ENCODE data around the gene TXNDC11.

The TXNDC11 gene

DNA sequence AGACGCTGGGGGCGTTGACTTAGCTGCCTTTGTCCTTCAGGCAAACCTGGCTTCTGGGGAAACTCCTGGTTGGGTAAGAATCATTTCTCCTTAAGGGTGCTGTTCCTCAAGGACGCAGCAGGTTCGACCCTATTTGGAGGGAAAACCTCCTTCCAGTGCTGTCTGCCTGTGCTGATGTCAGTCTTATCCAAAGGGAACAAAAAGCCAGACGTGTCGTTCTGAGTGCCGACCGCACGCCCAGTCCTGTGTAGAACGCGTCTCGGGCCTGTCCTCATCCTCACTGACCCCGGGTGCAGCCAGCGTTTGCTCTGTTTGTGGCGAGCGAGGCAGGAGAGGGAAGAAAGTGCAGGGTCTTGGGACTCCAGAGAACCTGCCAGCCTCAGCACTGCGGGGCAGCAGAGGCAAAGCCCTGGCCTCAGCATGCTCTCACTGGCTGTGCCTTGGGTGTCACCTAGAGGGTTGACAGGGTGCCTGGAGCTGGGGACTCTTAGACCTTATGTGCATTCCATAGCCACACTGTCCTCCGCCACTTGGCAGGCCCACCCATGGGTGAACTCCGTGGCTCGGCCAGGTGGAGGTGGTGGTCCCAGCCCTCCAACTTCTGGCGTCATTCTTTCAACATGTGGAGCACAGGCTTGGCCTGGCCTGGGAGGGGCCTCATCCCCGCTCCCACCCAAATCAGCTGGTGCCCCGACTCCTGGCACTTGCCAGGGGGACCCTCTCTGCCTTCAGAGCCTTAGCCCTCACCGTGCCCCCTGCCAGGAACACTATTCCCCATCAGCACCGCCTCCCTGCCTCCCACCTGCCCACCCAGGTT, 68.4 kb downstream of the TXNDC11 start:
- no peak for DNase-seq (ENCODE audit: extremely low spot score)
- ChIA-PET POLR2A (interaction anchor here (0.5 kb wide), 1 partner anchor 61 kb away, joined by 3 read pairs; no protein-coding TSS in a partner anchor), CTCF (interaction anchor here (1.6 to 2.2 kb wide), 2 partner anchors 16 to 34 kb away, joined by 4 to 6 read pairs; no protein-coding TSS in a partner anchor)
- TF ChIP-seq, protein P1, sequence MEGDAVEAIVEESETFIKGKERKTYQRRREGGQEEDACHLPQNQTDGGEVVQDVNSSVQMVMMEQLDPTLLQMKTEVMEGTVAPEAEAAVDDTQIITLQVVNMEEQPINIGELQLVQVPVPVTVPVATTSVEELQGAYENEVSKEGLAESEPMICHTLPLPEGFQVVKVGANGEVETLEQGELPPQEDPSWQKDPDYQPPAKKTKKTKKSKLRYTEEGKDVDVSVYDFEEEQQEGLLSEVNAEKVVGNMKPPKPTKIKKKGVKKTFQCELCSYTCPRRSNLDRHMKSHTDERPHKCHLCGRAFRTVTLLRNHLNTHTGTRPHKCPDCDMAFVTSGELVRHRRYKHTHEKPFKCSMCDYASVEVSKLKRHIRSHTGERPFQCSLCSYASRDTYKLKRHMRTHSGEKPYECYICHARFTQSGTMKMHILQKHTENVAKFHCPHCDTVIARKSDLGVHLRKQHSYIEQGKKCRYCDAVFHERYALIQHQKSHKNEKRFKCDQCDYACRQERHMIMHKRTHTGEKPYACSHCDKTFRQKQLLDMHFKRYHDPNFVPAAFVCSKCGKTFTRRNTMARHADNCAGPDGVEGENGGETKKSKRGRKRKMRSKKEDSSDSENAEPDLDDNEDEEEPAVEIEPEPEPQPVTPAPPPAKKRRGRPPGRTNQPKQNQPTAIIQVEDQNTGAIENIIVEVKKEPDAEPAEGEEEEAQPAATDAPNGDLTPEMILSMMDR (IDR thresholded peaks at IDR 0.05; ENCODE audit: control extremely low read depth, extremely low read depth, low read depth, missing control alignments), result no peak

DNA sequence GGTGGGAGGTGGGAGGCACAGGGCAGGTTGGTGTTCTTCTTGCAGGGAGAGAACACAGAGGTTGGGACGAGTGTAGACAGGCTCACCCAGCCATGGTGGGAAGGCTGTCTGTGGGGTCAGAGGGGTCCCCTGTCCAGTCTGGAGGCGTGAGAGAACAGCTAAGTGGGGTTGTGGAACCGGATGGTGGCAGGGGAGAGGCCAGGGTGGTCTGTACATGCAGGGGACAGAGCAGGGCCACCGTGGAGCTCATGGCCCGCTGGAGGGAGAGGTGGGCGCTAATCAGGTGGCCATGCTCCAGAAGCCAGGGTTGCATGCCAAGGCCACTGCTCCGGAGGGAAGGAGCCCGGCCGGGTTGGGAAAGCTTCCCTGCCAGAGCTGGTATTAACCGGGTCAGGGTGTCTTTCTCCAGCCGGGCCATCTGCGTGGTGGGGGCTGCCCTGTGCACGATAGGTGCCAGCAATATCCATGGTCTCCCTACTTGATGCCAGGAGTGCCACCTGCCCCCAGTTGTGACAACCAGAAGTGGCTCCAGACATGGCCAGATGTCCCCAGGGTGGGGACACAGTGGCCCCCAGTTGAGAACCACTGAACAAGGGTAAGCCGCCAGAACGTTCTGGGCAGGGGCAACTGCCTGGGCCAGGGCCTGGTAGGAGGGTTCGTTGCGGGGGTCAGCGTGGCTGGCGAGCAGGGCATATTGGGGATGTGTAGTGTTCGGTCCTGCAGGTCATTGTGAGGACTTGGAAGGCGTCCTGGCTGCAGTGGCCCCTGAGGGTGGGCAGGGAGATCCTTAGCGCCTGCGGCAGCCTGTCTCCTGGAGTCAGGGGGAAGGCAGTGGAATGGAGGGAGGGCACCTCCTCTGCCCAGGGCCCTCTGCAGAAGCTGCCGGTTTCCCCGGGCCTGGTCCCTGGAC, 69.3 kb downstream of the TXNDC11 start:
- TF ChIP-seq, protein P1 (IDR thresholded peaks at IDR 0.05; ENCODE audit: control extremely low read depth, extremely low read depth, low read depth, missing control alignments), result no peak
- ChIA-PET CTCF (interaction anchor here (1.0 kb wide), 1 partner anchor 16 kb away, joined by 3 read pairs; no protein-coding TSS in a partner anchor), POLR2A (no interaction called here)
- no peak for DNase-seq (ENCODE audit: extremely low spot score)

DNA sequence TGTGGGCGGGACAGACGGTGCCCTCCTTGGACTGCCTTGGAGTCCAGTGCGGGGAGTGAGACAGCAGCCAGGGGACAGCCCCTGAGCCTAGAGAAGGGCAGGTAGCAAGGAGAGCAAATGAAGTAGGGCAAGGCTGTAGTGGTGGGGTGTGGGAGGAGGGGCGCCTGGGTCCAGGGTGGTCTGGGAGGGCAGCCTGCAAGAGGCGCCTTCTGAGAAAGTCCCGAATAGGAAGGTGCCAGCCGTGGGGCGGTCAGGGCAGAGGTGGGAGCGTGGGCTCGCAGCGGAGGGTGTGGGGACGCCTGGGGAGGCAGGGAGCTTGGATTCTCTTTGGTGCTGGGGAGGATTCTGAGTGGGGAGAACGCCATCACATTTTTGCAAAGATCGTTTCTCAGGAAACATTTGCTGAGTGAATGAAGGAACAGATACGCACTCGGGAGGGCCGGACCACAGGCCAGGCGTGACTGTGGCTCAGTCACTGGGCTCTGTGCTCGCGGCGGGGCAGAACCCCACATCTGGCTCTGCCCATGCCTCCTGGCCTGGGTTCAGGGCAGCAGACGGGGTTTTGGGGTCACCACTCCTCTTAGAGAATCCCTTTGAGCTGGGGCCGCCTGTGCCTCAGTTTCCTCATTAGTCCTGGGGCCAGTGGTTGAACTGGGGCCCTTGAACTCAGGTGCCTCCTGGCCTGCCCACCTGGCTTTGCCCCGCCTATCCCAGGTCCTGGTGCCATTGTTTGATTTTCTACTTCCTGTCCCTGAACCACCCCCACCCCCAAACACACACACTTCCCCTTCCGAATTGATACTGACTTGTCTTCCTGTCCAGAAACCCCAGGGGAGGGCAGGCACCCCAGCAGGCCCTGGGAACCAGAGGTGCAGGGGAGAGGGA, 70.2 kb downstream of the TXNDC11 start:
- ChIA-PET POLR2A (no interaction called here), CTCF (interaction anchor here (1.0 kb wide), 1 partner anchor 17 kb away, joined by 3 read pairs; no protein-coding TSS in a partner anchor)
- DNase-seq (ENCODE audit: extremely low spot score), result peak; percentile 52
- TF ChIP-seq, protein P1 (IDR thresholded peaks at IDR 0.05; ENCODE audit: control extremely low read depth, extremely low read depth, low read depth, missing control alignments), result no peak

DNA sequence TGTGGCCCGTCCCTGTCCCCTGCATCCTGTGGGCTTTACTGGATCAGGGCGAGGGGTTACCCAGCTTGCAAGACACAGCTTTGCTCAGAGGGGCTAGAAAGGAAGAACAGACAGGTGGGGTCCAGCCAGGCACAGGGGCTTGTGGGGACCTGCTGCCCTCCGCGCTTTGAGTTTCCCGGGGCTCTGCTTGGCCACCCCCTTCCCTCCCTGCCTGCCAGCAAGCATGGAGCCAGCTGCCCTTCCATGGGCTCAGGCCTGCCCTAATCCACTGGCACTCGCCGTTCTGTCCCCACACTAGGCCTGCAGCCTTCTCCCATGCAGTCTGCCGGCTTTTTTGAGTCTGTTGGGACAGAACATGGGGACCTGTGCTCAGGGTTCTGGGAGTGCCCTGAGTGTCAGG, 71.0 kb downstream of the TXNDC11 start:
- TF ChIP-seq, protein P1 (IDR thresholded peaks at IDR 0.05; ENCODE audit: control extremely low read depth, extremely low read depth, low read depth, missing control alignments), result no peak
- CTCF ChIA-PET, result no interaction called here
- POLR2A ChIA-PET, result no interaction called here
- DNase-seq (ENCODE audit: extremely low spot score), result no peak

DNA sequence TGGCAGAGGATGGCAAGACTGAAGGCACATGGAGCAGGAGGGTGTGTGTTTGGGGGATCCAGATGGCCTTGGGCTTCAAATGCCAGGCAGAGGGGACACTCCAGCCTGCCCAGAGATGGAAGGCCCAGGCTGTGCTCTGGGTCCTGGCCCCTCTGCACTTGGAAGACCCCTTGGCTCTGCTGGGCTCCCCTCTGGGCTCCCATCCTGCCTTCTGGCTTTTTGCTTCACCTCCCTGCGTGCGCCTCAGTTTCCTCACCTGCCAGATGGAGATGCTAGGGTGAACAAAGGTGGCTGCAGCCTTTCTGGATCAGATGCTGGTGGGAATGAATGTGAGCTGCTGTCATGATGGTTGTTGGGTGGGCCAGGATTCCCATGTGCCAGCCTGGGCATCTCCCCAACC, 71.4 kb downstream of the TXNDC11 start:
- ChIA-PET CTCF (no interaction called here), POLR2A (no interaction called here)
- TF ChIP-seq, protein P1 (IDR thresholded peaks at IDR 0.05; ENCODE audit: control extremely low read depth, extremely low read depth, low read depth, missing control alignments), result no peak
- DNase-seq (ENCODE audit: extremely low spot score), result no peak

Data from GM10248 (cell line).